Transverse colon (tissue), 4 donors: ENCODE results near the gene NDUFAF3. TPM values are rescaled to one million over a fixed set of nuclear protein-coding genes. Genes with fewer than 3 reads are reported as not detected.

Experiments used
- DNase-seq: peaks from one replicate; pipeline ENCODE4 v3.0.0-alpha.2; 2019
- H3K27ac ChIP-seq, 4 donors: fragments of 200-600 bp; sonication (generic); 2 replicates each; pipeline ENCODE4 v1.5.1; 2016 to 2018; ENCODE audit warnings: inconsistent platforms in 4 of 4
- H3K27me3 ChIP-seq: fragments of 200-600 bp; sonication (generic); 2 replicates; pipeline ENCODE4 v1.5.1; 2017; ENCODE audit warnings: inconsistent platforms
- H3K36me3 ChIP-seq, 4 donors: fragments of 200-600 bp; sonication (generic); 2 replicates each; pipeline ENCODE4 v1.5.1; 2017 to 2019; ENCODE audit warnings: inconsistent platforms in 4 of 4
- H3K4me1 ChIP-seq, 4 donors: fragments of 200-600 bp; sonication (generic); 2 replicates each; pipeline ENCODE4 v1.5.1; 2017 to 2020; ENCODE audit warnings: inconsistent platforms in 4 of 4
- H3K4me3 ChIP-seq, 4 donors: fragments of 200-600 bp; sonication (generic); 1 replicate in 1 of 4; 2 replicates in 3 of 4; pipeline versions ENCODE4 v1.5.1 to v1.6.1; 2017 to 2019; ENCODE audit warnings: inconsistent platforms in 4 of 4
- H3K9me3 ChIP-seq, 2 donors: fragments of 200-600 bp; sonication (generic); 2 replicates each; pipeline ENCODE4 v1.5.1; 2017 to 2019; ENCODE audit warnings: inconsistent platforms in 2 of 2
- CTCF ChIP-seq, 5 experiments: fragments of 200-600 bp in 3 of 5; fragments of 450-650 bp in 2 of 5; sonication (generic) in 3 of 5; IDR thresholded peaks; 1 replicate in 2 of 5; 2 replicates in 3 of 5; pipeline ENCODE4 v1.5.1; 2016 to 2017; ENCODE audit warnings: antibody characterized with exemption in 5 of 5, inconsistent platforms in 3 of 5, mild to moderate bottlenecking in 2 of 5, moderate library complexity in 1 of 5
- EP300 ChIP-seq: sonication (generic); formaldehyde crosslinking; IDR thresholded peaks from one replicate; pipeline ENCODE4 v1.6.1; 2017; ENCODE audit warnings: antibody characterized with exemption, low read depth
- POLR2A ChIP-seq: fragments of 450-650 bp; IDR thresholded peaks from one replicate; pipeline ENCODE4 v1.6.1; 2016; ENCODE audit warnings: antibody characterized with exemption, mild to moderate bottlenecking, moderate library complexity
- POLR2AphosphoS5 ChIP-seq, 3 donors: sonication (generic); formaldehyde crosslinking; IDR thresholded peaks; one replicate each; pipeline ENCODE4 v1.6.1; 2016; ENCODE audit warnings: antibody characterized with exemption in 3 of 3
- WGBS, 2 donors: methylation state at CpG; one replicate each; pipeline ENCODE4 v1.1.5; 2018; ENCODE audit warnings: low coverage in 1 of 2; 5-methylcytosine and 5-hydroxymethylcytosine counted together
- in situ Hi-C, 4 donors: fragments of 200-750 bp; cut with MboI; loops; one replicate each; pipeline versions ENCODE4 v1.15.0 to v1.15.1; 2017; ENCODE audit warnings: low sequenced_read_pairs in 3 of 4, low pct_ligation_motif_present in 1 of 4, low pct_unique_long_range_greater_than_20kb in 1 of 4
- intact Hi-C: fragments of 100-400 bp; cut with DNase I; formaldehyde crosslinking; loops from one replicate; pipeline ENCODE4 v1.15.1; 2023; ENCODE audit warnings: low total_unique reads
- total RNA-seq, 4 donors: library from RNA; depleted of rRNA; stranded (reverse); fragments of >200 nt; gene quantifications; one replicate each; pipeline ENCODE4 v1.1.0, GENCODE V29; 2016

The NDUFAF3 gene
- total RNA-seq, 4 donors from 2014 or later, result 30.4 to 125 (median 88.1) TPM

GRCh38 chr3:49027634-49028033 lies 5.7 kb downstream of the NDUFAF3 start:
- no peak for DNase-seq
- WGBS, 2 donors, result 94% methylated on average over 9 of the region's 9 CpGs; no CpG with 5 or more reads in 1 of the 2 donors
- Histone ChIP-seq H3K36me3 (peaks cover 0 to 35% (median 6%) of the 10 kb centered on the region in 4 donors), H3K9me3 (no peaks in the 10 kb centered on the region), H3K4me3 (no peak overlapping the region), H3K4me1 (peaks cover 17 to 29% (median 23%) of the 10 kb centered on the region in 4 donors), H3K27ac (peak overlapping the region in 3 of 4 donors; percentile 89 to 94 (median 91)), H3K27me3 (no peaks in the 10 kb centered on the region)
- TF ChIP-seq POLR2AphosphoS5 (IDR thresholded peaks at IDR 0.05), result no peak
- TF ChIP-seq POLR2A, result no peak
- TF ChIP-seq EP300, result no peak
- no peak for TF ChIP-seq CTCF (IDR thresholded peaks at IDR 0.05)
- in situ Hi-C loops (no loop called here), intact Hi-C loops (no loop called here)

DNA sequence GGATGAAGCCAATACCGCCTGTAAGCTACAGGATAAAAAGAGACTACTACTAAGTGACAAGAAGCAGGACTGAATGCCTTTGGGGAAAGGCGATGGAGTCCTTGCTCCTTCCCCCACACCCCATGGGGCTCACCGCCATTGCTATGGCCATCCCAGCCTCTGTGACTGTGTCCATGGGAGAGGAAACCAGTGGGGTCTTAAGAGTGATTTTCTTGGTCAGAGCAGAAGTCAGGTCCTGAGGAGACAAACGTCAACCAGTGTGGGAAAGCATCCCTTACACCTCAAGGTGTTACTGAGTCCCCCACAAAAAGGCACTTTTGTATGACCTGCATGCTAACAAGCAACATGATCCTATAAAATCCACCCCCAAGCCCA lies 6.4 kb downstream of the NDUFAF3 start:
- in situ Hi-C loops, result no loop called here
- H3K4me3 ChIP-seq, result peak overlapping the region in 2 of 4 donors; percentile 60 to 64

GRCh38 chr3:49028673-49029562 lies 7.0 kb downstream of the NDUFAF3 start, which contains the start of gene IMPDH2:
Gene IMPDH2, minus strand, starts transcription at chr3:49029398. Its CDS starts 48 bp downstream, at chr3:49029350.
- Histone ChIP-seq H3K27me3 (no peaks in the 10 kb centered on the region), H3K4me3 (peak within 1 kb of the TSS; percentile 38 to 79 (median 62)), H3K27ac (peak within 1 kb of the TSS; percentile 89 to 96 (median 92)), H3K9me3 (no peaks in the 10 kb centered on the region), H3K36me3 (peaks cover 0 to 38% (median 10%) of the 10 kb centered on the region in 4 donors), H3K4me1 (peaks cover 10 to 21% (median 15%) of the 10 kb centered on the region in 4 donors)
- peak; percentile 95 for DNase-seq
- intact Hi-C loops, result no loop called here
- in situ Hi-C loops, result no loop called here
- 2% methylated on average over 50 of the region's 55 CpGs; no CpG with 5 or more reads in 1 of the 2 donors for WGBS, 2 donors
- TF ChIP-seq POLR2A (peak; percentile 98), CTCF (IDR thresholded peaks at IDR 0.05) (peak in 1 of 5 experiments; percentile 7), POLR2AphosphoS5 (IDR thresholded peaks at IDR 0.05) (peak; percentile 98 to 100 (median 99)), EP300 (no peak)

More for the DNA sequence above, 6.4 kb downstream of the NDUFAF3 start:
- H3K27ac ChIP-seq, result peak overlapping the region; percentile 89 to 96 (median 92)
- H3K4me1 ChIP-seq, result peaks cover 11 to 23% (median 17%) of the 10 kb centered on the region in 4 donors
- WGBS, 2 donors, result 56% methylated on average over 4 of the region's 4 CpGs; no CpG with 5 or more reads in 1 of the 2 donors
- TF ChIP-seq POLR2A (no peak), EP300 (no peak), POLR2AphosphoS5 (IDR thresholded peaks at IDR 0.05) (no peak), CTCF (IDR thresholded peaks at IDR 0.05) (no peak)
- DNase-seq, result no peak
- no peaks in the 10 kb centered on the region for H3K9me3 ChIP-seq
- H3K27me3 ChIP-seq, result no peaks in the 10 kb centered on the region
- H3K36me3 ChIP-seq, result peaks cover 0 to 40% (median 10%) of the 10 kb centered on the region in 4 donors
- intact Hi-C loops, result no loop called here

GRCh38 chr3:49029563-49029884 lies 7.6 kb downstream of the NDUFAF3 start:
- no peak for TF ChIP-seq CTCF (IDR thresholded peaks at IDR 0.05)
- no peak for TF ChIP-seq POLR2A
- no peak for TF ChIP-seq POLR2AphosphoS5 (IDR thresholded peaks at IDR 0.05)
- no peak for TF ChIP-seq EP300
- intact Hi-C loops, result no loop called here
- Histone ChIP-seq H3K36me3 (peaks cover 0 to 32% (median 12%) of the 10 kb centered on the region in 4 donors), H3K4me1 (peaks cover 10 to 21% (median 15%) of the 10 kb centered on the region in 4 donors), H3K9me3 (no peaks in the 10 kb centered on the region), H3K4me3 (peak overlapping the region in 3 of 4 donors; percentile 38 to 64 (median 60)), H3K27ac (peak overlapping the region; percentile 89 to 96 (median 92)), H3K27me3 (no peaks in the 10 kb centered on the region)
- in situ Hi-C loops, result no loop called here
- 1% methylated on average over 7 of the region's 7 CpGs; no CpG with 5 or more reads in 1 of the 2 donors for WGBS, 2 donors
- DNase-seq, result no peak
